ENCODE data around the gene GAK.

GAK gene

GRCh38 chr4:867526-868250 lies 64.4 kb downstream of the GAK start:
- no peak for DNase-seq

GRCh38 chr4:866761-867390 lies 65.2 kb downstream of the GAK start:
- DNase-seq: no peak

GRCh38 chr4:866068-866760 lies 65.9 kb downstream of the GAK start:
- DNase-seq: no peak

DNA sequence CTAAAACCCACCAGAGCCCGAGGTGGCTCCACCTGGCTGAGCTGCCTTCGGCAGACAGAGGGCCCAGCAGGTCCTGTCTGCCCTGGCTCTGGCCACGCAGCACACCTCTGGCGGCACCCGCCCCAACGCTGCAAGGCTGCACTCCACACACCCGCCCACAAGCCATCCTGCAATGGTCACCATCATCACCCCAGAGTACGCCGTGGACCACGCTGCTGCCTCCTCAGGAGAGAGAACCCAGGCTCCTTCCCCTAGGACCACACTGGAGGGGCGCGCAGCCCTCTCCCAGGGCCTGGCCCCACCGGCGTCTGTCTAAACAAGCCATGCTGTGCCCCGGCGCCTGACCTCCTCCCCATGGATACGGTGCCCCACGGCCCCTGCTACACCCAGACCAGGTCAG lies 66.5 kb downstream of the GAK start:
- no peak for DNase-seq

DNA sequence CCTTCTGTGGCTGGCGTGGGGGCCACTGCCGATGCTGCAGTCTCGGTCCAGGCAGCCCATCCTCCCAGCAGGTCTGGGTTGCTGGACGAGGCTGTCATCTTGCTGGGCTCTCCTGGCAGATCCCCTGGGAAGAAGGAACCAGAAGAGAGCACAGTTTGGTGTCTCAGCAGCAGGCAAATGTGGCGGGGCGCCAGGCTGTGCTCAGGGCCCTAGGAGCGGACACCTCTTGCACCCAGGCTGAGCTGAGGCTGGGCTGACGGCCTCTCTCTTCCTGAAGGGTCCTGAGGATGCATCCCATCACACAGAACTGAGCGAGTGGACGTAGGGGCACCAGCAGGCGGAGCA lies 67.0 kb downstream of the GAK start:
- no peak for DNase-seq

GRCh38 chr4:864456-865120 lies 67.5 kb downstream of the GAK start:
- DNase-seq: no peak

GRCh38 chr4:860561-860960 lies 71.6 kb downstream of the GAK start:
- DNase-seq: no peak

GRCh38 chr4:859496-859895 lies 72.6 kb downstream of the GAK start:
- DNase-seq: no peak

DNA sequence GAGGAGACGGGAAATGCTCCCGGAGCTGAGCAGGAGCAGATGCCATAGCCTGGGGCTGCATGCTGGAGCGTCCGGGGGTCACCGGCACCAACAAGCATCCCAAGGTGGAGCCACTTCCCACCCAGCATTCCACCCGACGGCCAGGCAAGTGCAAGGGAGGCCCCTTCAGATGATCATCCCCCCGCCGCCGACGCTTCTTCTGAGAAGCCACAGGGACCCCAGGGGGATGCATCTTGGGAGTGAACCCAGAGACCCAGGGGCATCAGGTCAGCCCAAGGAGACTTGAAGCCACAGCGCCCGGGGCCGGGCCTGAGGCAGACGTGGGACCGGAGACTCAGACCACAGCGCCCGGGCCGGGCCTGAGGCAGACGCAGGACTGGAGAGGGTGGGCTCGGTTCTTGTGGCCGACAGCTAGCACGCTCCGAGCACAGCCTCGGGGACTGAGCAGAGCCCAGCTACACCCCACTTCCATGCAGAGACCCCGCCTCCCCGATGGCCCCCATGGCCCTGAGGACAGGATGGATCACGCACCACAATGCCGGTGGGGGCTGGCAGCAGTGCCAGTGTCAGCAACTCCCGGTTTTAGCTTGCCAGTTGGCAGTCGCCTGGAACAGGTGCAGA lies 73.2 kb downstream of the GAK start:
- DNase-seq: no peak

DNA sequence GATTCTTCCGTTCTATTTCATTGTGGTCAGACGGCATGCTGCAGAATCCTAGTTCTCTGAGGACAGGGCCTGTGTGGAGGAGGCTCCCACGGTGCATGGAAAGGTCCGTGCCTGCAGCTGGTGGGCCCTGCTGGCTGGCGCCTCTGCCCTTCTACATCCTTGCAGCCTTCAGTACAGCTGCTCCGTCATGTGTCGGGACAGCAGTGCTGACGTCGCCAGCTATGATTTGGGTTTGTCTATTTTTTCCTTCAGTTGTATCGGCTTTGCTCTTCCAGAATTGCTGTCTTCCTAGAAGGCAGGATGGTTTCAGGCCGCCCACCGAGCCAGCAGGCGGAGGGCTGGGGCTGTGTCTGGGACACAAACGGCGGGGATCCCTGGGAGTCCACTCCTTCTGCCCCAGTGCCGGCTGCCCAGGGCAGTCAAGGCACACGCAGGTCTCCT lies 74.1 kb downstream of the GAK start:
- no peak for DNase-seq

DNA sequence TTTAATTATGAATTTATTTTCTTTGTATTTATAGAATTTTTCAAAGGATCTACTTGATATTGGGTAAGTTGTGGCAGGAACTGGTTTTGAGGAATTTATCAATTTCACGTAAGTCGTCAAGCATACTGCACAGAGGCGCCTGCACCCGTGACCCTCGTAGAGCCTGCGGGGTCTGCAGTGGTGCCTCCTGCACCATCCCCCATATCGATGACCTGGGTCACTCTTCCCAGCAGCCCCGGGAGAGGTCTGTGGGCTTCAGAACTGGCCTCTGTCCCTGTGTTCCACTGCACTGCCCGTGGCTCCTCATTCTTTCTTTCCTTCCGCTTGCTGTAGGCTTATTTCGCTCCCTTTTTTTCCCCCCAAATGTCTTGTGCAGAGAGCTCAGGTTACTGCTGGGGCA lies 74.7 kb downstream of the GAK start:
- DNase-seq: no peak

- no peak for DNase-seq
These were observed 75.8 kb downstream of the GAK start for GRCh38 chr4:856225-856901.

GRCh38 chr4:855880-856224 lies 76.3 kb downstream of the GAK start:
- DNase-seq: no peak

- no peak for DNase-seq
These were observed 77.8 kb downstream of the GAK start for GRCh38 chr4:854356-854755.

GRCh38 chr4:853416-853781 lies 78.7 kb downstream of the GAK start:
- DNase-seq: no peak

DNA sequence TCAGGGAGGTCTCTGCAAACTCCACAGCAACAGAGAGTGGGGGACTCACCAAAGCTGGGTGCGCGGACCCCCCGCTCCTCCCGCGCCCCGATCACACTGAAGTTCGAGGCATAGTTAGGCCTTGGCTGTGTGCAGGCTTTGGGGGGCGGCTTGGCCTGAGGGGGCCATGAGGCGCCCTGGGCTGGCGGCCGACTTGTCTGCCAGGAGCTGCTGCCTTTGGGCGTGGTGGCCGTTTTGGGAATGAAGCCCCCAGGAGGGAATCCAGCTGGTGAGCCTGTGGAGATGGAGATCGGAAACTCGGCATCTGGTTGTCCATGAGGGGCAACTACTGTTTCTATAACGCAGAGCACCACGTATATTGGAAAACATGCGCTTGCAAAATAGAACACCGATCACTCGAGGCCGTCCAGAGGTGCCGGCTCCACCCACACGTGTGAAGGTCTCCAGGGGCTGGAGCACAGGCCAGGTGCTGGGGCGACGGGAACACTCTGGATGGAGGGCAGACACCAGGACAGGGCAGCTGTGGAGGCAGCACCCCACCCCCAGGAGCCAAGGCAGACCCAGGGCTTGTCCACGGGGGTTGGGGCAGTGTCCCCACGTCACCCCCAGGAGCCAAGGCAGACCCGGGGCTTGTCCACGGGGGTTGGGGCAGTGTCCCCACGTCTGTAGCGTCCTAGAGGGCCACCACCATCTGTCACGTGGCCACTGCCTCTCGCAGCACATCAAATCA lies 80.2 kb downstream of the GAK start:
- DNase-seq: no peak

GRCh38 chr4:850323-850945 lies 81.7 kb downstream of the GAK start:
- DNase-seq: no peak

- no peak for DNase-seq
These were observed 82.5 kb downstream of the GAK start for GRCh38 chr4:849478-850175.

DNA sequence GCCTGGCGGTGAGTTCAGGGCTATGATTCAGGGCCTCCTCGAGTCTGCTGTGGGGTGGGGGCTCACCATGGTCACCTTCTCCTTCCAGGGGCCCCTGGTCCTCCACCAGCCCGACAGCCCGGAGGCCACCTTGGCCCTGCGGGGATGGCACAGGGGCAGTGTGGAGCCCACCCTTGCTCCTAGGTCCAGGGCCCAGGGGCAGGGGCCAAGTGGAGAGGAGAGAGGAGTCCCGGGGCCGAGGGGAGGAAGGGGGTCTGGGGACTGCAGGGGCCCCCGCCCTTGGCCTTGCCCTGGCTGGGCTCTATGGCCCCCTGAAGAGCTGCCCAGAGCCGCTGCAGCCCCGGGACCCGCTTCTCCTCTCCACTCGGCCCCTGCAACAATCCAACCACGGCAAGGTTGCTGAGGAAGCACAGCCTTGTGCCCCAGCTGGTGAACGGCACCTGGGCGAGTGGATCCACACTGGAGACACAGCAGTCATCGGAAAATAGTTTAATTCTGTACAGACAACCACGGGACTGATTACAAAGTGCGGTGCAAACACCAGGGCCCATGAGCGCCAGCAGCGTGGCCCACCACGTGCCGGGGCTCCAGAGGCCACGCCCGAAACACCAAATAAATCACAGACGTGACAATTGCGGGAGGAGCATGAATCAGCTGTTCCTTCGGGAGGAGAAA lies 83.2 kb downstream of the GAK start:
- no peak for DNase-seq

GRCh38 chr4:848307-848691 lies 83.8 kb downstream of the GAK start:
- no peak for DNase-seq

- no peak for DNase-seq
These were observed 86.3 kb downstream of the GAK start for GRCh38 chr4:845836-846251.

All from activated gamma-delta T cell treated with Interleukin-2 at 50 U/mL for 16 hours (primary cell).